ENCODE data around the gene FMN1. TPM values are rescaled to one million over a fixed set of nuclear protein-coding genes. Genes with fewer than 3 reads are reported as not detected.

The FMN1 gene
- total and polyA plus RNA-seq, 2 of the 8 experiments (the other 6 are each of a cell fraction or from before 2014, with no cell fraction given) = 0.27 to 3.7 TPM

- H3K4me1 ChIP-seq (replicated peaks in 1 of 4; ENCODE audit: control insufficient read depth in 3 of 4, insufficient read depth in 4 of 4, low read length in 3 of 4) = peaks cover 0 to 2% (median 0%) of the 10 kb centered on the region in 4 experiments; a peak in 2 of 7 replicates
- no peaks in the 10 kb centered on the region for H3K79me2 ChIP-seq (ENCODE audit: control insufficient read depth in 1 of 2, insufficient read depth in 2 of 2, low read length in 2 of 2)
- no peaks in the 10 kb centered on the region for H3K27me3 ChIP-seq (replicated peaks in 1 of 4; ENCODE audit: control insufficient read depth in 3 of 4, extremely low read depth in 1 of 4, insufficient read depth in 3 of 4, low read length in 3 of 4)
- no peak overlapping the region for H3K14ac ChIP-seq (ENCODE audit: insufficient read length)
- DNase-seq (ENCODE audit: low read depth in 1 of 2, low spot score in 2 of 2) = no peak
- FAIRE-seq = no peak
- H4K91ac ChIP-seq (replicated peaks; ENCODE audit: insufficient read length, low read length) = no peak overlapping the region
- H3K23me2 ChIP-seq (ENCODE audit: low read depth, low read length) = no peaks in the 10 kb centered on the region; the same call in 1 of the 2 replicates
- no peaks in the 10 kb centered on the region for H3K36me3 ChIP-seq (ENCODE audit: control insufficient read depth in 2 of 4, insufficient read depth in 4 of 4, low read length in 3 of 4)
- H2BK15ac ChIP-seq (ENCODE audit: low read length) = no peak overlapping the region
- no peak overlapping the region for H3K56ac ChIP-seq (replicated peaks; ENCODE audit: insufficient read length, low read depth, low read length)
- H4K8ac ChIP-seq (ENCODE audit: extremely low read depth, insufficient read depth, low read length) = no peak overlapping the region
- no peak overlapping the region for H3K4me2 ChIP-seq (ENCODE audit: insufficient read depth in 1 of 2, low read depth in 2 of 2, low read length in 2 of 2)
- H3K9me3 ChIP-seq (ENCODE audit: insufficient read depth in 2 of 2, low read depth in 1 of 2, low read length in 1 of 2) = no peaks in the 10 kb centered on the region
- no peak overlapping the region for H3K9ac ChIP-seq (replicated peaks in 1 of 4; ENCODE audit: extremely low read depth in 1 of 4, low read depth in 3 of 4, low read length in 3 of 4)
- ChIA-PET POLR2A (ENCODE audit: partially characterized antibody) (no interaction called here), CTCF (ENCODE audit: partially characterized antibody) (interaction anchor here (1.0 to 6.3 kb wide), 6 partner anchors 10 to 185 kb away, joined by 3 to 65 read pairs (median 4); no protein-coding TSS in a partner anchor)
- WGBS, 2 experiments (ENCODE audit: extremely low coverage in 1 of 2, insufficient coverage in 1 of 2, insufficient read length in 1 of 2, insufficient replicate concordance in 2 of 2, low coverage in 1 of 2, low lambda C conversion rate in 2 of 2, missing lambda C conversion rate in 1 of 2) = 94% methylated on average over 1 of the region's 1 CpG; no CpG with 5 or more reads in 1 of the 2 experiments
- H2AFZ ChIP-seq (ENCODE audit: low read length) = no peak overlapping the region
- H4K5ac ChIP-seq (ENCODE audit: insufficient read length, low read depth, low read length) = no peak overlapping the region
- H2BK12ac ChIP-seq (ENCODE audit: low read depth, low read length) = no peak overlapping the region
- H3K27ac ChIP-seq (ENCODE audit: low read depth, low read length) = no peak overlapping the region
- H2BK5ac ChIP-seq (ENCODE audit: low read depth, low read length) = no peak overlapping the region
- no peak overlapping the region for H2AK5ac ChIP-seq (ENCODE audit: low read depth, low read length)
- H3K79me1 ChIP-seq (ENCODE audit: low read depth, low read length) = no peaks in the 10 kb centered on the region
- no peak overlapping the region for H3K23ac ChIP-seq (ENCODE audit: insufficient read length)
- H4K20me1 ChIP-seq (replicated peaks in 1 of 2; ENCODE audit: control insufficient read depth in 1 of 2, insufficient read depth in 2 of 2, low read length in 2 of 2) = no peaks in the 10 kb centered on the region
- no peak overlapping the region for H3K18ac ChIP-seq (ENCODE audit: extremely low read depth, low read length)
- no peak overlapping the region for H3K4me3 ChIP-seq (ENCODE audit: extremely low read depth in 1 of 4, insufficient read depth in 2 of 4, low read depth in 3 of 4, low read length in 4 of 4)
- H2BK120ac ChIP-seq (replicated peaks; ENCODE audit: low read depth, low read length) = no peak overlapping the region
- H3K4ac ChIP-seq (replicated peaks; ENCODE audit: insufficient read length, low read depth, low read length) = no peak overlapping the region
- H2BK20ac ChIP-seq (ENCODE audit: low read length) = no peak overlapping the region
- TF ChIP-seq TEAD4 (IDR thresholded peaks at IDR 0.05; ENCODE audit: low read depth, low read length) = no peak
- no peak for TF ChIP-seq TAF1 (IDR thresholded peaks at IDR 0.05; ENCODE audit: low read depth, low read length)
- TF ChIP-seq SP4 (IDR thresholded peaks at IDR 0.05; ENCODE audit: low read length) = no peak
- no peak for TF ChIP-seq KDM4A (IDR thresholded peaks at IDR 0.05; ENCODE audit: low read depth, low read length, severe bottlenecking)
- TF ChIP-seq EZH2 (IDR thresholded peaks at IDR 0.05; ENCODE audit: low read depth, low read length, severe bottlenecking) = no peak
Measured at GRCh38 chr15:32834156-32834555, 360.4 kb downstream of the FMN1 start.
